ENCODE measurements around the gene PIP5K1C.

Gene PIP5K1C

GRCh38 chr19:3622224-3622623 is 78.0 kb downstream of the PIP5K1C start:
- DNase-seq (ENCODE audit: extremely low read depth, insufficient read length) = no peak
- H3K36me3 ChIP-seq (ENCODE audit: control insufficient read depth, insufficient read depth, low read length) = peaks cover 17% of the 10 kb centered on the region
- no peak for TF ChIP-seq CTCF (IDR thresholded peaks at IDR 0.05; ENCODE audit: insufficient read depth, low read length, poor library complexity, severe bottlenecking)
- H3K4me3 ChIP-seq (replicated peaks; ENCODE audit: low read depth, low read length) = no peak overlapping the region
- no peaks in the 10 kb centered on the region for H3K27me3 ChIP-seq (replicated peaks; ENCODE audit: control insufficient read depth, insufficient read depth, low read length)

- DNase-seq (ENCODE audit: extremely low read depth, insufficient read length) = no peak
- TF ChIP-seq CTCF (IDR thresholded peaks at IDR 0.05; ENCODE audit: insufficient read depth, low read length, poor library complexity, severe bottlenecking) = no peak
- no peaks in the 10 kb centered on the region for H3K27me3 ChIP-seq (replicated peaks; ENCODE audit: control insufficient read depth, insufficient read depth, low read length)
- H3K4me3 ChIP-seq (replicated peaks; ENCODE audit: low read depth, low read length) = no peak overlapping the region
- H3K36me3 ChIP-seq (ENCODE audit: control insufficient read depth, insufficient read depth, low read length) = peaks cover 17% of the 10 kb centered on the region
These were observed 78.6 kb downstream of the PIP5K1C start for GRCh38 chr19:3621689-3622088.

- H3K27me3 ChIP-seq (replicated peaks; ENCODE audit: control insufficient read depth, insufficient read depth, low read length) = no peaks in the 10 kb centered on the region
- no peak for TF ChIP-seq CTCF (IDR thresholded peaks at IDR 0.05; ENCODE audit: insufficient read depth, low read length, poor library complexity, severe bottlenecking)
- peaks cover 17% of the 10 kb centered on the region for H3K36me3 ChIP-seq (ENCODE audit: control insufficient read depth, insufficient read depth, low read length)
These were observed 79.3 kb downstream of the PIP5K1C start for GRCh38 chr19:3620817-3621547.

GRCh38 chr19:3620145-3620816 is 80.0 kb downstream of the PIP5K1C start:
- DNase-seq (ENCODE audit: extremely low read depth, insufficient read length) = no peak
- Histone ChIP-seq H3K36me3 (ENCODE audit: control insufficient read depth, insufficient read depth, low read length) (peaks cover 18% of the 10 kb centered on the region), H3K4me3 (replicated peaks; ENCODE audit: low read depth, low read length) (no peak overlapping the region), H3K27me3 (replicated peaks; ENCODE audit: control insufficient read depth, insufficient read depth, low read length) (no peaks in the 10 kb centered on the region)
- TF ChIP-seq CTCF (IDR thresholded peaks at IDR 0.05; ENCODE audit: insufficient read depth, low read length, poor library complexity, severe bottlenecking) = no peak

More at GRCh38 chr19:3620817-3621547, 79.3 kb downstream of the PIP5K1C start:
- DNase-seq (ENCODE audit: extremely low read depth, insufficient read length) = no peak
- no peak overlapping the region for H3K4me3 ChIP-seq (replicated peaks; ENCODE audit: low read depth, low read length)

- Histone ChIP-seq H3K27me3 (replicated peaks; ENCODE audit: control insufficient read depth, insufficient read depth, low read length) (no peaks in the 10 kb centered on the region), H3K36me3 (ENCODE audit: control insufficient read depth, insufficient read depth, low read length) (peaks cover 20% of the 10 kb centered on the region), H3K4me3 (replicated peaks; ENCODE audit: low read depth, low read length) (no peak overlapping the region)
- no peak for DNase-seq (ENCODE audit: extremely low read depth, insufficient read length)
- no peak for TF ChIP-seq CTCF (IDR thresholded peaks at IDR 0.05; ENCODE audit: insufficient read depth, low read length, poor library complexity, severe bottlenecking)
These were observed 80.6 kb downstream of the PIP5K1C start for GRCh38 chr19:3619631-3620012.

Measured in GM06990 (cell line).